ENCODE measurements around the gene CNTNAP3B.
"Not testable (repeated sequence)": the region's sequence is repeated elsewhere in the genome, so short reads cannot be mapped to it uniquely, and the experiment has no call there.

The CNTNAP3B gene

DNA sequence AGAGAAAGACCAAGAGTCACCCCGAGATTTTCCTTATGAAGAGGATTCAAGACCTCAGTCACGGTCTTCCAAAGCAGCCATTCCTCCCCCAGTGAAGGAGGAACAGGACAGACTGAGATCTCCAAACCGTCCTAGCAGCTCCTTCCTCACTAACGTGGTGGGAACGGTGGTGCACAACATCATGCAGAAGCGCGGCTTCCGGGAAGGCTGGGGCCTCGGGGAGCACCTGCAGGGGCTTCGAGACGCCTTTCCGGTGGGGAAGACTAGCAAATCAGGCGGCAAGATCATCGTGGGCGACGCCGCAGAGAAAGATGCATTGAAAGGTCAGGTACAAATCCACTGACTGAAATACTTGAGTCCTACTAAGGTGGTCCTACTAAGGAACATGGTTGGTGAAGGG, 154.3 kb downstream of the CNTNAP3B start:
- not testable (repeated sequence) for DNase-seq

DNA sequence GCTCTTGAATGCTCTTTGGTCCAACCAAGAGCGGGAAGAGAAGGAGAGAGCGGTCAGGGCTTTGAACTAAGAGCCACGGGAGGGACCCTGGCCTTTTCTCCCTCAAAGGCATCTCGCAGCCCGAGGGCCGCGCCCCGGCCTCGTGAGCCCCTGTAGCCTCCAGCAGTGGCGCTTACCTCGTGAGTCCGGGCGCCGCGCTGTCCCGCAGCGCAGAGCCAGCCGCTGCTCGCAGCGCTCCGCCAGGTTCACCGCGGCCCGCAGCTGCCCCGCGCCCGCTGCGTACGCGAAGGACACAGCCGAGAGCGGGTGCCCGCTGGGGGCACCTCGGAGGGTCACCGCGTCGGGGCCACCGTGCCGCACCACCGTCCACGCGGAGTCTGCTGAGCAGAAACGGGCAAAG, 176.2 kb downstream of the CNTNAP3B start:
- not testable (repeated sequence) for DNase-seq

DNA sequence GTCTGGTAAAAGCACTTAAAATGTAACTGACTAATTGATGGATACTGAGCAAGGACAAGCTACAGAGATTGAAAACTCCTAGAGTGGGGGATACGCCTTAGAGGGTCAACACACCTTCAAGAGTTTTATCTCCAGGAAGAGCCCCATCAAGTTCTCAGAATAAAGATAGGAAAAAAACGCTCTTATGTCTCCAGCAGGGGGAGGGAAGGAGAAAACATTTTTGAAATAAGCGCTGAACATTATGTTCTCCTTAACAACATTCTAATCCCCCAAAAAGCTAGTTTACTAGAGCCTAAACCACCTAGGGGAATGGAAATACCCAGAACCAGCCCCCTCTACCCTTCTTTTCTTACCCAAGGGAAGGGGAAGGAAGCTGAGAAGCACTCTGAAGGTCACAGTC, 187.5 kb downstream of the CNTNAP3B start:
- not testable (repeated sequence) for DNase-seq

DNA sequence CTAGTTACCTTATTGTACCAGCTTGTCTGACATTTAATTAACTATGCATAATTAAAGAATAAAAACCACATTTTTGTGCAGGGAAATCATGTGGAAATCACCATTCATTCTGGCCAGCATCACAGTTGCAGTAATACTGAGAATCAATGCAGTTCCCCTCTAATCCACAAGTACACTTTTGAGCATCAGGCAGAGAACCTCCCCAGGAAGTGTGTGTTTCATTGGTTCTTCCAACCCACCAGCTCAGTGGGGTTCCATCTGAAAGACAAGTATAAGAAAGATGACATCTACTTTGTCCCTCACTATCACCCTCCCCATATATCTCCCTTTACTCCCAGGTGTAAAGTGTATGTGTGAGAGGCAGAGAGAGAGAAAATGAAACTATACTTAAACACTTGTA, 191.1 kb downstream of the CNTNAP3B start:
- not testable (repeated sequence) for DNase-seq

DNA sequence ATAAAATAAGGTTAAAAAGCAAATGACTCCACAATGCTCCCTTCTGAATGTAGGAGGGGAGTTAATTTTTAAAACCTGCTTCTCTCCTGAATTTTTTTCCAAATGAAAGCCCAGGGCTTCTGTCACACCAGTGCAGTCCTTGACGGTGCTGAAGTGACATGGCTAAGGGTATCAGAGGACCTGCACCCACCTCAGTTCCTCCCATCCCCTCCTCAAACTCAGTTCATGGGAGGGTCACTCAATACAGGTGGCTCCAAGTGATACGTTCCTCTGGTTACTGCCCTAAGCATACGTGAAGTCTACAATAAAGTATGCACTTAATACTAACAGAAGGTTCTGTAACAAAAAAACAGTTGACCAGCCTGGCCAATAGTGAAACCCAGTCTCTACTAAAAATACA, 193.5 kb downstream of the CNTNAP3B start:
- not testable (repeated sequence) for DNase-seq

DNA sequence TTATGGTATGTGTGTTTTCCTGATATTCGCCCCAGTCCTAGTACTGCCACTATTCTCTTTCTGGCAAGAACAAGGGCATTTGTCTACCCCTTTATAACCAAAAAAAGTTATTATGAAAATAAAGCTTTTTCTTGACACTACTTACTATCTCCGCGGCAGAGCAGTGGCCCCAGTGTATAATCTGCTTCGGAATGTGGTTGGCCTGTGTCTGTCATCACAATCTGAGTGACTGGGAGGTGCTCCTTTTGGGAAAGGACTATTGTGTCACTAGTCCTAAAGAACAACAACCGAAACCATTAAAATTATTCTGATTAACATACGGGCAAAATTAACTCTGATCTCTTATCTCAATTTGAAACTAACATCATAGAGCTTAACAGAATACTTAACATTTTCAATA, 200.1 kb downstream of the CNTNAP3B start:
- DNase-seq = not testable (repeated sequence)

DNA sequence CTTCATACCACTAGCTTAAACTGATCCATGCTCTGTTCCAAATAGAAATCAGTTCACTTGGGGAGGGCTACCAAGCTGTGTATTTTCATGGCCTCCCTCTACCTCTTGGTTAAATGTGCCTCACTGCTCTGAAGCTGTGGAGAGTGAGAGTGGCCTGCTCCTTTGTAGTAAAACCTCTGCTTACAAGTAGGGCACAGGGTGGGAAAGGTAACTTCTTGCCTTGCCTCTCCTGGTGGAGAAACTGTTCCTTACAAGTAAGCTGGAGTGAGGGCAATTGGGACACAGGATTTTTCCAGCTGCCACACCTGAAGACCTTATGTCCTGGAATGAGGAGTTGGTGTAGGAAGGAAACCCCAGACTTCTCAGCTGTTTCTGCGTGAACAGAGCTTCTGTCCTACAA, 211.9 kb downstream of the CNTNAP3B start:
- DNase-seq = not testable (repeated sequence)

DNA sequence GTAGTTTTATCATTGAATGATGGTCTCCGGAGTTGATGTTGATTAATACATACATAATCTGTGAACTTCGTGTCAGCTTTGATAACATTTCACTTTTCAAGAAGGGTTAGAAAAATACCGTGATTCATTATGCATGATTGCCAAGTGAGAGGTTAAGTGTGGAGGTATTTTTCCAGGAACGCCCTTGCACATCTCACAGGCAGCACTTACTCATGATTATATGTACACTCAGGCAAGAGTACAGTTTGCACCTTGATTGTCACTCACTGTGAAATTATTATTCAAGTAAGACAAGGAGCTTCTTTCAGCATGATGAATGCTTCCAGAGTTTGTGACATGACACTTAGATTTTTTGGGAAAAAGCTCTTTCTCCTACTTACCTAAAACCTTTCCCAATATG, 223.7 kb downstream of the CNTNAP3B start:
- not testable (repeated sequence) for DNase-seq

DNA sequence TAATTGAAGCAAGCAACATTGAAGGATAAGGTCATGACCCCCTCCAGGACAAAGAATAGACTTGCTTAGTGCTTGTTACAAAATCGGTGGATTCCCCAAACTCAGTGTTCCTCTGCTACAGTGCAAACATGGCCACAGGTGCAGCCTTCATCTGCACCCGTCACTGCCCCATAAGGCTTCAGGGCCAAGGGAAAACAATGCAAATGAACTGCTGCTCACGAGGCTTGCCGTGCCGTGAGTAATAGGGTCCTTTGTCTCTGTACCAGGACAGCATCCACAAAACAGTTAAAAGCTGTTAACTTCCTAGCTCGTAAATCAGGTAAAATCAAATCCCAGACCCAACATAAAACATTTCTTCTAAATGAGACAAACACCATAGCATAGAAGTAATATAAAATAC, 226.5 kb downstream of the CNTNAP3B start:
- DNase-seq = not testable (repeated sequence)

DNA sequence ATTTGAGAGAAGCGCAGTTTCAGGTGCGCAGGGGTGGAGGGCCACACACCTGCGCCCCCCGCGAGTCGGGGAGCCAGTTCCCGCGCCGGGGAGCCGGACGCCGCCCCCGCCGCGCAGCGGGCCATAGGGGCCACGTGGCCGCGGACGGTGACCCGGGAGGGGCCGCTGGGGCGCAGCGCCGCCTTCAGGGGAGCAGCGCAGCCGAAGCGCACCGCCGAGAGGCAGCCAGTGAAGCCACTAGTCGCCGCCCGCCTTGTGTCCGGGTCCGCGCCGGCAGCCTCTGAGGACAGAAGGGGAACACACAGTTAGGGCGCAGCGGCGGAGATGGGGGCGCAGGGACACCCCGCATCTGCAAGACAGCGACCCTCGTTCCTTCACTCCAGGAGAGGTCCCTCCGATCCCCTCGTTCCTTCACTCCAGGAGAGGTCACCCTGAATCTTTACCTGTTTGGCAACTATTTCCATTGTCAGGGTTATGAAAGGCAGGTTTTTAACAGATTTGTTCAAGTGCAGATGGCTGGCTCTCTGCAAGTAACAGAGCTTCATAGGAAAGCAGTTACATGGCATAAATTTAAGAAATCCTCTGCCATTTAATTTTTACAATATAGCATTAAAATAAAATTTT, 230.4 kb downstream of the CNTNAP3B start:
- DNase-seq = not testable (repeated sequence)

DNA sequence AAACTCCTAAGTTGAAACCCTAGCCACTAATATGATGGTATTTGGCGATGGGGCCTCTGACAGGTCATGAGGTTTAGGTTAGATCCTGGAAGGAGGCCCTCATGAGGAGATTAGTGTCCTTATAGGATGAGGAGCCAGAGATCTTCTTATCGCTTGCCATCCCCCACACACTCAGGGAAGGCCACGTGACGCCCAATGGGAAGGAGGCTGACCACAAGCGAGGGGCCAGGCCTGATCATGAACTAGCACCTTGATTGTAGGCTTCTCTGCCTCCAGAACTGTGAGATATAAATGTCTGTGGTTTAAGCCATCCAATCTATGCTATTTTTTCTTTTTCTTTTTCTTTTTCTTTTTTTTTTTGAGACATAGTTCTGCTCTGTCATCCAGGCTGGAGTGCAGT, 254.7 kb downstream of the CNTNAP3B start:
- DNase-seq = not testable (repeated sequence)

DNA sequence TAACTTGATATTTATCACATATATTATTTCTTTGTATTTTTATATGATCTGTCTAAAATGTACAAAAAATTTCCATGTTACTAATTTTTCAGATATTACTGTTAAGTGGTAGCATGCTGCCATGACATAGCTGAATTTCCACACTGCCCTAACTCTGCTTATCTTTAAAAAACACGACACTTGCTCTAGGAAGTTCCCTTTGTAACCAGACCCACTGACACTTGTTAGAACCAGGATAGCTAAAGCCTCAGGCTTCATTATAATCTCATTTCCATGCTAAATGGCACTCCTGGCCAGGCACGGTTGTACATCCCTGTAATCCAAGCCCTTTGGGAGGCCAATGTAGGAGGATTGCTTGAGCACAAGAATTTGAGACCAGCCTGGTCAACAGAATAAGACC, 273.8 kb downstream of the CNTNAP3B start:
- DNase-seq = not testable (repeated sequence)

DNA sequence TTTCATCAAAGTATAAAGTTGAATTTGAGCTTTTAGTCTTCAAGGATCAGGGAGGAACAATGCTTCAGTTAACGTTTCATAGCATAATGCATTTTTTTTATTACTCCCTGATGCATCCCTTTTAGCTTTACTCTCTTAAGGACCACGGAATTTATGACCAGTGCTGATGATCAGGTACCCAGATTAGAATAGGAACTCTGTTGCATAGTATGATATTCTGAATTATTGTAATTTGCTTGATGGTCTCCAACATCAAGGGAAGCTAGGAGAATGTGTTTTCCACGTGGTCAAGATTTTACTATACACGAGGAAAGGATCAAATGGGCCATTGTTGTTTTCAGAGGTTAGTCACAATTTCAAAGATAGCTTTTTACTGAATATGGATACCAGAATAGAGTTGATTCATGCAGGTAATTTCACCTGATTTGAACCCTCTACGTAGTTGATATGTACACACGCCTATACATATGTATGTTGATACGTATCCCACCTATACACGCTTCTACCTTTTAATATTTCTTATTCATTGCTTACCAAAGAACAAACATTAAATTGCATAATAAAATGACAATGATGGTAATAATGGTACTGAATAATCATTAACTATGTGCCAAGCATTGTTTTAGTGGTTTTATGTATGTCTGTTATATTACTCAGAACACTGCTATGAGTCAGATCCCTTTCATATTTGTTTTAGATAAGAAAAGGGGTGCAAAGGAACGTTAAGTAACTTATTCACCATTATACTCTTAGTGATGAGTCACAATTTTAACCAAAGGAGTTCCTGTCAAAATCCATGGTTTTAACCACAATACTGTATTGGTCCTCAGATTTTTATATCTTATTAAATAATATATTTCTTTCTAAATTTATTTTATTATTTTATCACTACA, 277.1 kb downstream of the CNTNAP3B start:
- not testable (repeated sequence) for DNase-seq

DNA sequence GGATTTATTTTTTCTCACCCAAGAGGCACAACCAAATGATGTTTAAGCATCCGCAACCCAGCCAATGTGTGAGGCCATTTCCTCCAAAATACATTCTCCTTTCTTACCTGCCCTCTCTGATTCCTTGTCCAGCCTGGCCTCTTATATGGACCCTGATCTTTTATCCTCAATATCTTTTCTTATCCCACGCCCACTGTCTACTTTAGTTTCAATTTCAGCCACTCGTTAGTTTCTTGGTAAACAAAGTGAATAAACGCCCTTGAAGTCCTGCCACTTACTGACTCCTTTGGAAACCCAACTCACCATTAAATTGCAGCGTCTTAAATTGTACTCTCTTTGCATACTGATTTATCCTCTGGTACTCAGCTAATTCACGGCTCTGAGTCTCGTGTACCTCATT, 281.4 kb downstream of the CNTNAP3B start:
- not testable (repeated sequence) for DNase-seq
